T-helper 2 cell treated with Interferon-gamma antibody and Interleukin-4, amounts not matched to agents 5 μg/mL and 100 μg/mL, for 36 hours (primary cell): ENCODE results near the gene PIGU.

ENCODE experiments used
- DNase-seq: peaks from one replicate; pipeline ENCODE4 v3.0.0; 2021; ENCODE audit warnings: low spot score
- H3K27ac Mint-ChIP-seq: one replicate; pipeline ENCODE4 v1.8.0; 2021; ENCODE audit warnings: mild to moderate bottlenecking, mixed read lengths
- H3K27me3 Mint-ChIP-seq: one replicate; pipeline ENCODE4 v1.8.0; 2021; ENCODE audit warnings: low read depth, mixed read lengths
- H3K36me3 Mint-ChIP-seq: one replicate; pipeline ENCODE4 v1.8.0; 2021; ENCODE audit warnings: low read depth, mixed read lengths
- H3K4me1 Mint-ChIP-seq: one replicate; pipeline ENCODE4 v1.8.0; 2021; ENCODE audit warnings: low read depth, mixed read lengths
- H3K4me3 Mint-ChIP-seq: one replicate; pipeline ENCODE4 v1.8.0; 2022; ENCODE audit warnings: mild to moderate bottlenecking, moderate library complexity, mixed read lengths
- H3K9me3 Mint-ChIP-seq: one replicate; pipeline ENCODE4 v1.8.0; 2021; ENCODE audit warnings: mixed read lengths

The PIGU gene

GRCh38 chr20:34710861-34711574 is 34.1 kb upstream of the PIGU start:
- Mint-ChIP-seq H3K4me3 (peak overlapping the region; percentile 85), H3K27me3 (peaks cover 7% of the 10 kb centered on the region), H3K9me3 (no peaks in the 10 kb centered on the region), H3K36me3 (peaks cover 15% of the 10 kb centered on the region), H3K4me1 (peaks cover 21% of the 10 kb centered on the region), H3K27ac (peak overlapping the region; percentile 75)
- no peak for DNase-seq

- Mint-ChIP-seq H3K27ac (peak overlapping the region; percentile 75), H3K4me1 (peaks cover 24% of the 10 kb centered on the region), H3K9me3 (no peaks in the 10 kb centered on the region), H3K4me3 (peak overlapping the region; percentile 85), H3K27me3 (peaks cover 7% of the 10 kb centered on the region), H3K36me3 (peaks cover 15% of the 10 kb centered on the region)
- no peak for DNase-seq
Measured at GRCh38 chr20:34710568-34710839, 33.6 kb upstream of the PIGU start.

GRCh38 chr20:34709831-34710567 is 33.1 kb upstream of the PIGU start:
- peak; percentile 62 for DNase-seq
- Mint-ChIP-seq H3K36me3 (peaks cover 11% of the 10 kb centered on the region), H3K4me1 (peaks cover 26% of the 10 kb centered on the region), H3K4me3 (peak overlapping the region; percentile 85), H3K27me3 (peaks cover 7% of the 10 kb centered on the region), H3K27ac (peak overlapping the region; percentile 90), H3K9me3 (no peaks in the 10 kb centered on the region)

DNA sequence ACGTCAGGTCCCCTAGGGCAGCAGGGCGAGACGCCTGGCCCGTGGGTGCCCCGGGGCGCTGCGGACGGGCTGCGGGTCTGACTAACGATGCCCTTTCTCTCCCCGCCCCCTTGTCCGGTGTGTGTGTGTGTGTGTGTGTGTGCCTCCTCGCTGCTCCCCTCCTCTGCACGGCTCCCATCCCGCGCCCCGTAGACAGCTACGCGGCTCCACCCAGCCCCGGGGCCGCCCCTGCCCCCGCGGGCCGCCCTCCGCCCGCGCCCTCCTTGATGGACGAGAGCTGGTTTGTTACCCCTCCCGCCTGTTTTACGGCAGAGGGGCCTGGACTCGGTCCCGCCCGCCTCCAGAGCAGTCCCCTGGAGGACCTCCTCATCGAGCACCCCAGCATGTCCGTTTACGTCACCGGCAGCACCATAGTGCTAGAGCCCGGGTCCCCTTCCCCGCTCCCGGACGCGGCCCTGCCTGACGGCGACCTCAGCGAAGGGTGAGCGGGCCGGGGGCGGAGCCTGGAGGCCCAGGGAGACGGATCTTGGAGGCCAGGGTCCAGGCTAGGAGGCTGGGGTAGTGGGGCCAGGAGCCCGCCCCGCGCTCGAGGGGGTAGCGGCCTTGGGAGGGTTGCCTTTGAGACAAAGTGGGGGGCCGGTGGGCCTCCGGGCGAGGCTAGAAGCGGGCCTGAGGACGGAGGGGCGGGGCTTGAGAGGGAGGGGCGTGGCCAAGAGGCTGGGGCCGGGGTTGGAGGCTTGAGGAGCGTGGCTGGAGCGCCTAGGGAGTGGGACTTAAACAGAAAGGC is 32.3 kb upstream of the PIGU start:
- Mint-ChIP-seq H3K4me1 (peaks cover 31% of the 10 kb centered on the region), H3K27me3 (peaks cover 7% of the 10 kb centered on the region), H3K36me3 (peaks cover 6% of the 10 kb centered on the region), H3K4me3 (peak overlapping the region; percentile 85), H3K9me3 (no peaks in the 10 kb centered on the region), H3K27ac (peak overlapping the region; percentile 90)
- peak; percentile 86 for DNase-seq

DNA sequence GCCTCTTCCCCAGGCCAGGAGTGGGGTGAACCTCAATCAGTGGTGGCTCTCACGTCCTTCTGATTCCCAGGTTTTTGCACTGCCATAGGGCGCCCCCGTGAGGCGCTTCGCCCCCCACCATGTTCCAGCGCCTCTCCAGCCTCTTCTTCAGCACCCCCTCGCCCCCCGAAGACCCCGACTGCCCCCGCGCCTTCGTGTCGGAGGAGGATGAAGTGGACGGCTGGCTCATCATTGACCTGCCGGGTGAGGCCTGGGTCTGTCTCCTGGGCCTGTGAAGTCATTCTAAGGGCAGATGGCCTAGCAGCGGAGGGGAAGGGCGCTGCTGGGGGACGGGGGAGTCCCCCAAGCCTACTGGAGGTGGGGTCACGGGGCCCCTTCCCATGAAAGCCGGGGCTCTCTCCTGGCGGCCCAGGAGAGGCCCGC is 31.7 kb upstream of the PIGU start:
- Mint-ChIP-seq H3K4me1 (peaks cover 30% of the 10 kb centered on the region), H3K27ac (peak overlapping the region; percentile 76), H3K9me3 (no peaks in the 10 kb centered on the region)

DNA sequence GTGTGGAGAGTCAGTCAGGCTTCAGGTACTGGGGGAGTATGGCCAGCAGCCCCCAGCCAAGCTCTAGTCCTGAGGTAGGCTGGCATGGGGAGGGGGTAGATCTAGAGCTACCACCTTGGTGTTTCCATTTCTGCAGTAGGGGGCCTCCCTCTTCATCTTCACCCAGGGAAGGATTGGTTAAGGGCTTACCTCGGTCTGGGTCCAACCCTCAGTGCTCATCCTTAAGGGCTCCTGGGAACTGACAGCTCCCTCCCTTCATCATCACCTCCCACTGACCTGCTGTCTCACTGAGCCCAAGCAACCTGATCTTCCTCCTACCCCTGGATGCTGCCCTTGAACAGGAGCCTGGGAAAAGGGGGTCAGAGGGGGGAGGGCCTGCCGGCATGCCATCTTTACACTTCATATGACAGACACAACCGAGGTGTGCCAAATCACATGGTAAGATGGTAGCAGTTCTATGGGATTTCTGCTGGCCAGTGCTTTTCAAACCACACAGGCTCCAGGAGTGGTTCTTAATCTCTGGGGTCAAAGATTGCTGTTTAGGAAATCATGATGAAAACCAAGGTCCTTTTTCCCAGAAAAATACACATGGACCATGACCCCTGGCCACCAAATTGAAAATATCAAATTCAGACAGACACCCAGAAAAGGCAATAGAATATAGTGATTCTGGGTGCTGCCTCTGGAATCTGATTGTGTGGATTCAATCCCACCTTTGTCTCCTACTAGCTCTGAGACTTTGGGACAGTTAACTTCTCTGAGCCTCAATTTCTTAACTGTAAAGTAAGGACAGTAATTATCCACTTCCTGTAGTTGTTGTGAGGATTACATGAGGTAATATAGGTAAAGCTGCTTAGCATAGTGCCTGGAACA is 30.3 kb upstream of the PIGU start:
- no peak for DNase-seq
- Mint-ChIP-seq H3K27me3 (peaks cover 15% of the 10 kb centered on the region), H3K4me1 (peaks cover 34% of the 10 kb centered on the region), H3K4me3 (no peak overlapping the region), H3K27ac (no peak overlapping the region), H3K36me3 (no peaks in the 10 kb centered on the region), H3K9me3 (no peaks in the 10 kb centered on the region)

More for the DNA sequence above, 31.7 kb upstream of the PIGU start:
- H3K27me3 Mint-ChIP-seq: peaks cover 7% of the 10 kb centered on the region
- peaks cover 4% of the 10 kb centered on the region for H3K36me3 Mint-ChIP-seq
- H3K4me3 Mint-ChIP-seq: peak overlapping the region; percentile 85
- peak; percentile 56 for DNase-seq

- no peak overlapping the region for H3K27ac Mint-ChIP-seq
- H3K27me3 Mint-ChIP-seq: peaks cover 19% of the 10 kb centered on the region
- H3K4me3 Mint-ChIP-seq: no peak overlapping the region
- no peaks in the 10 kb centered on the region for H3K36me3 Mint-ChIP-seq
- no peak for DNase-seq
- H3K9me3 Mint-ChIP-seq: no peaks in the 10 kb centered on the region
- peaks cover 34% of the 10 kb centered on the region for H3K4me1 Mint-ChIP-seq
Measured at GRCh38 chr20:34706302-34706875, 29.5 kb upstream of the PIGU start.

DNA sequence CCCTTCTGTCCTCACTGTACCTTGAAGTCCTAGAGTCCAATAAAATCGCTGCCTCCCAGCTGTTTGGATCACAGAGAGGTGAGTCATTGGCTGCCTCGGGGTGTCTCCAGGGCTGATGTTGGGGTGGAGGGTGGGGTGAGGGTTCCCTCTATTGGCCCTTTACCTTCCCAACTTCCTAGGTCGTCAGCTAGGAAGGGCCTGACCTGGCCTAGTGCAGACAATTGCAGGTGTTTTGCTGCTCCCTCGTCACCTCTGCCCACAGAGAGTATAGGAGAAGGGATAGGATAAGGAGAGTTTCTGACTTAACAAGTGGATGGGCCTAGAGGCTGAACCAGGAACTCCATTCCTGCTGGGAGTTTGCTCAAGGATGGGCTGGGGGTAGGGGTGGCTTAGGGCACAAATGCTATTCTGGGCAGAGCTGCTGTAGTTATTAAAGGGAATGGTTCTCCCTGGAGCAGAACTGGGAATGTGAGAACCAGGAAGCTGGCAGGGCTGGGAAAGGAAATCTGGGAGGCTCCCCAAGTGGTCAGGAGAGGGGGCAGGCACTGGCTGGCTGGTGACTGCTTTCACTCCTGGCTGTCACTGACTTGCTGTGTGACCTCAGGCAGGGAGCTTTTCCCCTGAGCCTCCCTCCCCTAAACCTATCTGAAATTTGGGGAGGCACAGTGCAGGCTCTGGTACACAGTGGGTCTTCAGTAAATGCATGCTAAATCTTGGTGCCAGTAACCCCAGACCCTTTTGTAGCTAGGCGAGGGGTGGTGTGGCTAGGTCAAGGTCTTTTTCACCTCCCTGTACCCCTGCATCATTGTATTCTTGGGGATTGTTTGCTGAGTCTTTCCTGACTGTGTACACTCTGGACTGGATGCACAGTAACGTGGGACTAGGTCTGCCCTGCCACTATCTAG is 28.8 kb upstream of the PIGU start:
- peaks cover 33% of the 10 kb centered on the region for H3K4me1 Mint-ChIP-seq
- no peak for DNase-seq
- H3K27me3 Mint-ChIP-seq: peaks cover 17% of the 10 kb centered on the region
- H3K36me3 Mint-ChIP-seq: no peaks in the 10 kb centered on the region
- H3K4me3 Mint-ChIP-seq: peak overlapping the region; percentile 93
- H3K9me3 Mint-ChIP-seq: no peaks in the 10 kb centered on the region
- H3K27ac Mint-ChIP-seq: peak overlapping the region; percentile 60

GRCh38 chr20:34705008-34705396 is 28.1 kb upstream of the PIGU start:
- peak overlapping the region; percentile 93 for H3K4me3 Mint-ChIP-seq
- H3K27ac Mint-ChIP-seq: peak overlapping the region; percentile 94
- no peak for DNase-seq

DNA sequence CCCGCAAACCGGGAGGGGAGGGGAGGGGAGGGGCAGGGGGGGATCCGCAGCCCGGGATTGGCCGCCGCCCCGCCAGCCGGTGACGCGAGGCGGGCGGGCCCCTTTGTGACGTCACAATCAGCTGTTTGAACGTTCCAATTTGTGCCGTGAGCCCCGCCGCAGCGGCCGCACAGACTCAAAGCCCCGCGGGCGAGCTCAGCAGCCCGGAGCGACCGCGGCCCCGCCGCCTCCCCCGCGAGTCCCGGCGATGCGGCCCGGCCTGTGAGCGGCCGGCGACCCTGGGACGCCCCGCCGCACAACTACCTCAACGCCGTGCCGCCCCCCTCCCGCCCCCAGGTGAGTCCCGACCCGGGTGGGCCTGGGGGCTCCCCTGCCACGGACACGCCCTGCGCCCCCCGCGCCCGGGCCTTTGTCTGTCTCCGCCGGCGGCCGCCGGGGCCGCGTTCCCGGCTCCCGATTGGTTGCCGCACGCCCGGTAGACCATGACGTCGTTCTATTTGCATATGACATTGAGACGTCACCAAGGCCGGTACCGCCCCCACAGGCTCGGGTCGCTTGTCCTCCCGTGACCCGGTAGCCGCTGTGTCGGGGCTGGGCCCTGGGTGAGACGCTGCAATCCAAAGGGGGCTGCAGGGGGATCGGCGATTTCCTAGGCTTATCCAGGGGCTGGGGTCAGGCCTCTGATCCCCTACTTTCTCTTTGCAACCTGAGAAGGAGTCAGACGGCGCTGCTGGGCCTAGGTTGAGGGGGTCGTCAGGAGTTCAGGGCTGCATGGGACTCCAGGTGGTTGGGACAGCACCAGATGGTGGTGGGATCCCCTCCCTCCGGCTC is 27.5 kb upstream of the PIGU start, which contains the start of gene TP53INP2:
TP53INP2 (plus strand) TSS at position 168 of the 831 bp plus-strand sequence. CDS start 4,396 bp downstream, outside the sequence.
- no peaks in the 10 kb centered on the region for H3K9me3 Mint-ChIP-seq

More at GRCh38 chr20:34705008-34705396, 28.1 kb upstream of the PIGU start:
- no peaks in the 10 kb centered on the region for H3K9me3 Mint-ChIP-seq
- H3K4me1 Mint-ChIP-seq: peaks cover 28% of the 10 kb centered on the region
- peaks cover 12% of the 10 kb centered on the region for H3K27me3 Mint-ChIP-seq
- no peaks in the 10 kb centered on the region for H3K36me3 Mint-ChIP-seq

GRCh38 chr20:34703424-34704176 is 26.7 kb upstream of the PIGU start:
- Mint-ChIP-seq H3K27me3 (peaks cover 14% of the 10 kb centered on the region), H3K27ac (peak overlapping the region; percentile 93), H3K36me3 (no peaks in the 10 kb centered on the region), H3K9me3 (no peaks in the 10 kb centered on the region), H3K4me3 (peak overlapping the region; percentile 90), H3K4me1 (peaks cover 27% of the 10 kb centered on the region)
- DNase-seq: no peak

More for the DNA sequence above, 27.5 kb upstream of the PIGU start, which contains the start of gene TP53INP2:
- Mint-ChIP-seq H3K36me3 (no peaks in the 10 kb centered on the region), H3K4me3 (peak within 1 kb of the TSS; percentile 93), H3K27ac (peak within 1 kb of the TSS; percentile 94), H3K4me1 (peaks cover 28% of the 10 kb centered on the region), H3K27me3 (peaks cover 12% of the 10 kb centered on the region)
- peak; percentile 86 for DNase-seq
